Activated CD4-positive, alpha-beta T cell treated with anti-CD3 and anti-CD28 coated beads for 36 hours (primary cell): Measurements from ENCODE around the gene AMT. TPM values are rescaled to one million over a fixed set of nuclear protein-coding genes. Genes with fewer than 3 reads are reported as not detected.
A peak's percentile ranks its signal among the peaks of the same experiment; 100 is the strongest.
"Not testable (repeated sequence)": the region's sequence is repeated elsewhere in the genome, so short reads cannot be mapped to it uniquely, and the experiment has no call there.

Experiments
- ATAC-seq: fragments of 200-7000 bp; cut with Tn5 transposase; one replicate; pipeline ENCODE4 v1.10.0; 2021; ENCODE audit warnings: mild to moderate bottlenecking, moderate library complexity
- CTCF ChIA-PET: fragments of 350-600 bp; sonication (Branson Sonifier 250); formaldehyde crosslinking; loops from one replicate; lab custom pipeline; 2021; ENCODE audit warnings: antibody characterized with exemption; lab: Charles Lee
- POLR2A ChIA-PET: fragments of 350-600 bp; sonication (Branson Sonifier 250); formaldehyde crosslinking; loops from one replicate; lab custom pipeline; 2021; ENCODE audit warnings: antibody characterized with exemption, inconsistent platforms; lab: Charles Lee
- DNase-seq: peaks from one replicate; pipeline ENCODE4 v3.0.0-alpha.2; 2020
- H3K27ac Mint-ChIP-seq: one replicate; pipeline ENCODE4 v1.8.0; 2021; ENCODE audit warnings: mixed read lengths
- H3K27me3 Mint-ChIP-seq: one replicate; pipeline ENCODE4 v1.8.0; 2021; ENCODE audit warnings: mixed read lengths
- H3K36me3 Mint-ChIP-seq: one replicate; pipeline ENCODE4 v1.8.0; 2021; ENCODE audit warnings: low read depth, mixed read lengths
- H3K4me1 Mint-ChIP-seq: one replicate; pipeline ENCODE4 v1.8.0; 2021; ENCODE audit warnings: mixed read lengths
- H3K4me3 Mint-ChIP-seq: one replicate; pipeline ENCODE4 v1.8.0; 2021; ENCODE audit warnings: mild to moderate bottlenecking, moderate library complexity, mixed read lengths
- H3K9me3 Mint-ChIP-seq: one replicate; pipeline ENCODE4 v1.8.0; 2021; ENCODE audit warnings: low read depth, mixed read lengths
- intact Hi-C, 2 experiments: fragments of 100-400 bp; cut with DNase I in 1 of 2; cut with micrococcal nuclease in 1 of 2; formaldehyde crosslinking; loops; one replicate each; pipeline versions ENCODE4 v1.14.2 to v1.15.1; 2022 to 2024; cut with DNase I, micrococcal nuclease
- total RNA-seq, 2 experiments: library from RNA; stranded (reverse); gene quantifications; one replicate each; pipeline ENCODE4 v1.2.3, GENCODE V29; 2021

AMT gene
- total RNA-seq, 2 experiments from 2014 or later = 3.6 to 4.1 TPM

DNA sequence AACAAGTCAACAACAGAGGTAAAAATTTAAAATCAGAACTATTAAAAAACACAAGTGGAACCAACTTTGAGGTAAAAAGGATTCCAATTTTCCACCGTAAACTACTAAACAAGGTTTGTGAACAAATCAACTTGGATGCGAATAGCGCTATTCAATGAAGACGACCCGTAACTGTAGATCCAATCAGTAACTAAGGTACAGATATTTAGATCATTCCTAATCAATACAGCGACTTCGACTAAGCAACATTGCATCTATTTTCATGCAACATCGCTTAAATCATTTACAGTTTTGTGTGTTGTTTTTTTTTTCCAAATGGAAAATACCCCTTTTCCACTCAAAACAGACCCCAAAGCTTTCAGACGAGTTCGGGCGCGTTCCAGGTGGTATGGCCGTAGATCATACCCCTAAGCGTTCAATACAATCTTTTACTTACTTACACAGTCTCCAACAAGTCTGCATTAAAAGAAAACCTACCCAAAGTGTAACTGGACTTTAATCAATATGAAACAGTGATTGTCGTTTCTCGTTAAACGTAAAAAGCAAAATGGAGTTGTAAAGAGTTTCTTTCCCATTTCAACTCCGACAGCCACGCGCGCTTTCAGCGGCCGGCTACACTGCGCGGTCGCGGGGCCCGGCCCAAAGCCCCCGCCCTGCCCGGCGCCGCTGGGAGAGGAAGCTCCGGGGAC is 11.3 kb downstream of the AMT start:
- DNase-seq (no peak), ATAC-seq (no peak)
- peaks cover 43% of the 10 kb centered on the region for H3K36me3 Mint-ChIP-seq
- H3K27ac Mint-ChIP-seq = peak overlapping the region; percentile 96
- H3K4me1 Mint-ChIP-seq = peaks cover 62% of the 10 kb centered on the region
- intact Hi-C loops = loop anchor here (5.0 kb wide), 4 partner anchors 54 to 881 kb away; partner anchors contain the start of genes ARIH2 (in 1 of the 2), GPX1 (in 1 of the 2), IFRD2 (in 1 of the 2) and WDR6 (in 1 of the 2)
- no peaks in the 10 kb centered on the region for H3K27me3 Mint-ChIP-seq
- H3K4me3 Mint-ChIP-seq = peak overlapping the region; percentile 97
- CTCF ChIA-PET = interaction anchor here (1.3 kb wide), 1 partner anchor 71 kb away, joined by 7 read pairs; the partner anchor contains the start of gene USP4
- no peaks in the 10 kb centered on the region for H3K9me3 Mint-ChIP-seq
- POLR2A ChIA-PET = interaction anchor here (2.8 to 3.3 kb wide), 2 partner anchors 71 to 317 kb away, joined by 17 to 19 read pairs; partner anchors contain the start of genes QRICH1 and USP4

DNA sequence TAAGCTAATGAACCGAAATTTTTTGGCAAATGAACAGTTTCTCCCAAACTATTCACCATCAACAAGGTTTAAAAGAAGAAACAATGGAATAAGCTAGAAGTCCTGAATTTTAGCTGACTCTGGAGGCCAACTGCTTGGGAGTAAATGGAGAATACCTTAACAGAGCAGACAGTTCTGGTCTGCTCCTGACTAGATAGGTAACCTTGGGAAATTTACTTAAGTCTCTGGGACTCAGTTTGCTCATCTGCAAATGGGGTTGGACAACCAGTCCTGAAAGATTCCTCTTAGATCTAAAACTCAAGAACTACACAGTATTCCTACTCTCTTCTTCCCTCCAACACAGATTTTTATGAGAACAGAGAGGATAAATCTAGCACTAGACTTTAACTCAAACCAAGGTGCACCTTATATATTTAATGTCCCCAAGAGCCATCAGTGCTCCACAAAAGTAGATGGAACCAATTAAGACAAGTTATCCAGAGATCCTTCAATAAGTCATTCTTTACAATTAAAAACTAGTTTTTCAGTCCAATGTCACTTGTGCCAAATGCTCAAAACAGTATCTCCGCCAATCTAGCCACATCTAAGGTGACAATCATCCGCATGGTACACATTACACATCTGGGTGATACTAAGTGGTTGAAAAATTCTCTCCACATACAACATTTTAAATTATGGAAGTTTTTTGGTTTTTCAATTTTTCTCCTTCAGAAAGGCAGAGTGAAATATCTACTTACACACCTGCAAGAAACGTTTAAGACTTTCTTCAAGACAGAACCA is 12.0 kb downstream of the AMT start:
- Mint-ChIP-seq H3K27ac (peak overlapping the region; percentile 96), H3K36me3 (peaks cover 44% of the 10 kb centered on the region), H3K4me1 (peaks cover 63% of the 10 kb centered on the region), H3K27me3 (no peaks in the 10 kb centered on the region), H3K4me3 (peak overlapping the region; percentile 97), H3K9me3 (no peaks in the 10 kb centered on the region)
- DNase-seq (no peak), ATAC-seq (no peak)
- POLR2A ChIA-PET = interaction anchor here (2.8 kb wide), 1 partner anchor 70 kb away, joined by 17 read pairs; the partner anchor contains the start of gene USP4
- CTCF ChIA-PET = interaction anchor here (0.6 to 2.7 kb wide), 3 partner anchors 39 to 849 kb away, joined by 3 to 12 read pairs (median 4); partner anchors contain the start of gene USP4
- intact Hi-C loops = loop anchor here (5.0 kb wide), 4 partner anchors 53 to 882 kb away; partner anchors contain the start of genes ARIH2 (in 1 of the 2), GPX1 (in 1 of the 2), IFRD2 (in 1 of the 2) and WDR6 (in 1 of the 2)

DNA sequence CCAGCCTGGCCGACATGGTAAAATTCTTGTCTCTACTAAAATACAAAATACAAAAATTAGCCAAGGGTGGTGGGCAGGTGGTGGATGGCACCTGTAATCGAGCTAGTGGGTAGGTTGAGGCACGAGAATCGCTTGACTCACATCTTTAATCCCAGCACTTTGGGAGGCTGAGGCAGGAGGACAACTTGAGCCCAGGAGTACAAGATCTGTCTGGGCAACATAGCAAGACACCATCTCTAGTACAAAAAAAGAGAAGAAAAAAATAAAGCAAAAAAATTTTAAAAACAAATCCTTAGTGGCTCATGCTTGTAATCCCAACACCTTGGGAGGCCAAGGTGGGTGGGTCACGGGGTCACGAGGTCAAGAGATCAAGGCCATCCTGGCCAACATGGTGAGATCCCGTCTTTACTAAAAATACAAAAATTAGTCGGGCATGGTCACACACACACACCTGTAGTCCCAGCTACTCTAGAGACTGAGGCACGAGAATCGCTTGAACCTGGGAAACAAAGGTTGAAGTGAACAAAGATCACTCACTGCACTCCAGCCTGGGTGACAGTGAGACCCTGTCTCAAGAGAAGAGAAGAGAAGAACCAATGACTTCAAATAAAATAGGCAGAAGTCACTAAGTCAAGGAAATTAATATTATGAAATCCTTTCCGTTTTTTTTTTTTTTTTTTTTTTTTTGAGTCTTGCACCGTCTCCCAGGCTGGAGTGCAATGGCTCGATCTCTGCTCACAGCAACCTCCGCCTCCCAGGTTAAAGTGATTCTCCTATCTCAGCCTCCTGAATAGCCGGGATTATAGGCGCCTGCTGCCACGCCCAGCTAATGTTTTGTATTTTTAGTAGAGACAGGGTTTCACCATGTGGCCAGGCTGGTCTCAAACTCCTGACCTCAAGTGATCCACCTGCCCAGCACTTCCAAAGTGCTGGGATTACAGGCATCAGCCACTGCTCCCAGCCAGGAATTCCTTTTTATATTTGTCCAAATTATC is 15.4 kb downstream of the AMT start:
- H3K4me3 Mint-ChIP-seq = no peak overlapping the region

DNA sequence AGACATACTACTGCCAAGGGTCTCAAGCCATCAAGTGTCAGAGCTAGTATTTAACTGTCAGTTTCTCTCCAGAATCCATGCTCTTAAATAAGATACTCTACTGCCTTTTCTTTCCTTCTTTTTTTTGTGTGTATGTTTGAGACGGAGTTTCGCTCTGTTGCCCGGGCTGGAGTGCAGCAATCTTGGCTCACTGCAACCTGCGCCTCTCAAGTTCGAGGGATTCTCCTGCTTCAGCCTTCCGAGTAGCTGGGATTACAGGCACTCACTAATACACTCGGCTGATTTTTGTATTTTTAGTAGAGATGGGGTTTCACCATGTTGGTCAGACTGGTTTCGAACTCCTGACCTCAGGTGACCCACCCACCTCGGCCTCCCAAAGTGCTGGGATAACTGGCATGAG is 16.7 kb downstream of the AMT start:
- peak overlapping the region; percentile 70 for H3K27ac Mint-ChIP-seq
- peaks cover 46% of the 10 kb centered on the region for H3K36me3 Mint-ChIP-seq
- H3K4me3 Mint-ChIP-seq, H3K27me3 Mint-ChIP-seq, ATAC-seq, intact Hi-C loops, H3K9me3 Mint-ChIP-seq, DNase-seq: not testable (repeated sequence)
- CTCF ChIA-PET = interaction anchor here (0.8 to 1.6 kb wide), 3 partner anchors 19 to 65 kb away, joined by 3 to 5 read pairs (median 4); partner anchors contain the start of gene USP4
- POLR2A ChIA-PET = interaction anchor here (0.6 to 0.8 kb wide), 3 partner anchors 8 to 104 kb away, joined by 3 to 6 read pairs (median 3); no protein-coding TSS in a partner anchor
- H3K4me1 Mint-ChIP-seq = peaks cover 60% of the 10 kb centered on the region

More for the DNA sequence above, 15.4 kb downstream of the AMT start:
- Mint-ChIP-seq H3K36me3 (peaks cover 42% of the 10 kb centered on the region), H3K9me3 (no peaks in the 10 kb centered on the region), H3K27ac (peak overlapping the region; percentile 30), H3K27me3 (no peaks in the 10 kb centered on the region), H3K4me1 (peaks cover 50% of the 10 kb centered on the region)
- intact Hi-C loops = no loop called here
- ATAC-seq (no peak), DNase-seq (no peak)
- ChIA-PET CTCF (interaction anchor here (0.8 to 1.6 kb wide), 5 partner anchors 10 to 67 kb away, joined by 3 to 5 read pairs (median 4); partner anchors contain the start of gene USP4), POLR2A (interaction anchor here (0.6 kb wide), 1 partner anchor 9 kb away, joined by 8 read pairs; no protein-coding TSS in a partner anchor)

DNA sequence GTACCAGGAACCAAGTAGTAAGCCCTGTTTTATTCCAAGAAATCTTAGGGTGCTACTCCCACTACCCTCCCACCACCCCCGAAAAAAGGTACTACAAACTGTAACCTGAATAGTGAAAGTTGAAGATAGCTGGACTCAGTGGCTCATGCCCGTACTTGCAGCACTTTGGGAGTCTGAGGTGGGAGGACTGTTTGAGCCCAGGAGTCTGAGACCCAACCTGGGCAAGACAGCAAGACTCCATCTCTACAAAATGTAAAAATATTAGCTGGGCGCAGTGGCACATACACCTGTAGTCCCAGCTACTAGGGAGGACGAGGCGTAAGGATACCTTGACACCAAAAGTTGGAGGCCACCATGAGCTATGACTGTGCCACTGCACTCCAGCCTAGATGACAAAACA is 18.4 kb downstream of the AMT start:
- Mint-ChIP-seq H3K4me3 (no peak overlapping the region), H3K4me1 (peaks cover 63% of the 10 kb centered on the region), H3K27ac (no peak overlapping the region), H3K9me3 (no peaks in the 10 kb centered on the region), H3K27me3 (no peaks in the 10 kb centered on the region), H3K36me3 (peaks cover 43% of the 10 kb centered on the region)
- no peak for DNase-seq
- ChIA-PET CTCF (interaction anchor here (0.6 kb wide), 1 partner anchor 618 kb away, joined by 3 read pairs; no protein-coding TSS in a partner anchor), POLR2A (interaction anchor here (0.6 to 1.1 kb wide), 3 partner anchors 8 to 45 kb away, joined by 3 to 6 read pairs (median 4); partner anchors contain the start of genes RHOA and TCTA)
- ATAC-seq = no peak
- intact Hi-C loops = no loop called here

DNA sequence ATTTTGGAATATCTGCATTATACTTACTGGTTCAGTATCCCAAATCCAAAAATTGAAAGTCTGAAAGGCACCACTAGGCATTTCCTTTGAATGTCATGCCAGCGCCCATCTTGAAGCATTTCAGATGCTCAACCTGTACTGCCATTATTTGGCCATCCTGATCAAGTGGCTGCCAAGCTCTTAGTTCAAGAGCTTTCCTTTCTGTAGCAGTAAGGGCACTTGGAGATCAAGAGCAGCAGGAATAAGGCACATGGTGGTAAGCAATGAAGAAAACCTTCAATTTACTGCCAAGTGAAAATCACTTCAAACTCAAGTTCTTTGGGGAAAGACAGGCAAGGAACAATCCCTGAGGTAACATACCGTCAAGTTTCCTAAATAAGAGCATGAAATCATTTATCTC is 20.5 kb downstream of the AMT start:
- CTCF ChIA-PET = no interaction called here
- Mint-ChIP-seq H3K27me3 (no peaks in the 10 kb centered on the region), H3K27ac (peak overlapping the region; percentile 25), H3K36me3 (peaks cover 37% of the 10 kb centered on the region), H3K9me3 (no peaks in the 10 kb centered on the region), H3K4me1 (peaks cover 58% of the 10 kb centered on the region), H3K4me3 (no peak overlapping the region)
- no peak for ATAC-seq
- intact Hi-C loops = no loop called here
- no peak for DNase-seq
- POLR2A ChIA-PET = interaction anchor here (1.2 kb wide), 1 partner anchor 10 kb away, joined by 7 read pairs; the partner anchor contains the start of gene RHOA

DNA sequence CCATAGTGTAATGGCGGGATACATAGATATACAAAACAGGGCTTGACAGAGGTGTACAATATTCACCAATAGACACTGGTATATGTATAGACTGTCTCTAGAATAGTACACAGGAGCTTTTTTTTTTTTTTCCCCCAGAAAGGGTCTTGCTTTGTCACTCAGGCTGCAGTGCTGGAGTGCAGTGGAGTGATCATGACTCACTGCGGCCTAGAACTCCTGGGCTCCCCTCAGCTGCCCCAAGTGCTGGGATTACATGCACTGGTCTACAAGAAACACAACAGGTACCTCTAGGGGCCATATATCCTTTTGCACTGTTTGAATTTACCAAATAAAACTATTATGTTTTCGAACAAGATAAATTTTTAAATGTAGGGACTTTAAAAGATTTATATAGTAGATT is 22.8 kb downstream of the AMT start:
- Mint-ChIP-seq H3K9me3 (no peaks in the 10 kb centered on the region), H3K4me3 (no peak overlapping the region), H3K27me3 (no peaks in the 10 kb centered on the region), H3K4me1 (peaks cover 58% of the 10 kb centered on the region), H3K36me3 (peaks cover 46% of the 10 kb centered on the region), H3K27ac (no peak overlapping the region)
- ATAC-seq (peak; percentile 37), DNase-seq (no peak)
- intact Hi-C loops = no loop called here
- ChIA-PET POLR2A (interaction anchor here (0.8 to 1.0 kb wide), 2 partner anchors 22 to 71 kb away, joined by 3 to 9 read pairs; partner anchors contain the start of gene DAG1), CTCF (interaction anchor here (0.8 kb wide), 1 partner anchor 50 kb away, joined by 3 read pairs; no protein-coding TSS in a partner anchor)

DNA sequence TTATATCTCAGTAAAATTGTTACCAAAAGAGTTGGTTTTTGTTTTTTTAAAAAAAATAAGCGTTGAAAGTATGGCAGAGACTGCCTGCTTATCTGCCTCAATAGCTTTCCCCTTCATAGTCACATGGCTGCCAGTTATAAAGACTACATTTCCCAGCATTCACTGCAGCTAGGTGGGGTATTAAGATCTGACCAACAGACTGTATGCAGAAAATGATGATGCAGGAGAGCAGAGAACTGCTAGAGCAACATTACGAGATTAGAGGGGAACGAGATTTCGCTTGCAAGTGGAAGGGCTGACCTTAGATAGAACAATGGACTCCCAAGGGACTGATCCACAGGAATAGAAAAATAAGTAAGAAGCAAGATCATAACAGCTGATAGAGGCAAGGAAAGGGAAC is 24.8 kb downstream of the AMT start:
- ChIA-PET POLR2A (interaction anchor here (0.7 kb wide), 1 partner anchor 9 kb away, joined by 3 read pairs; no protein-coding TSS in a partner anchor), CTCF (no interaction called here)
- Mint-ChIP-seq H3K4me1 (peaks cover 64% of the 10 kb centered on the region), H3K4me3 (no peak overlapping the region), H3K9me3 (no peaks in the 10 kb centered on the region), H3K27ac (no peak overlapping the region), H3K27me3 (no peaks in the 10 kb centered on the region), H3K36me3 (peaks cover 47% of the 10 kb centered on the region)
- DNase-seq (no peak), ATAC-seq (peak; percentile 61)
- intact Hi-C loops = no loop called here

DNA sequence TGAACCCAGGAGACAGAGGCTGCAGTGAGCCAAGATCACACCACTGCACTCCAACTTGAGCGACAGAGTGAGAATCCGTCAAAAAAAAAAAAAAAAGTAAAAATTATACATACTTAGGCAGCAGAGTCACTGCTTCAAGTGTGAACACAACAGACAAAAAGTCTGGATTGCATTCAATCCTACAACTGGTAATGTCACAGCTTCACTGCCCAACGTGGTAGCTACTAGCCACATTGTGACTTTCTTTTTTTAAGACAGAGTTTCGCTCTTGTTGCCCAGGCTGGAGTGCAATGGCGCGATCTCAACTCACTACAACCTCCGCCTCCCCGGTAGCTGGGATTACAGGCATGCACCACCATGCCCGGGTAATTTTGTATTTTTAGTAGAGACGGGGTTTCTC is 31.0 kb downstream of the AMT start:
- POLR2A ChIA-PET = interaction anchor here (0.6 to 0.7 kb wide), 3 partner anchors 46 to 1848 kb away, joined by 3 to 14 read pairs (median 3); no protein-coding TSS in a partner anchor
- H3K9me3 Mint-ChIP-seq, H3K27me3 Mint-ChIP-seq, H3K4me3 Mint-ChIP-seq, intact Hi-C loops, DNase-seq, ATAC-seq, H3K27ac Mint-ChIP-seq: not testable (repeated sequence)
- H3K4me1 Mint-ChIP-seq = peaks cover 51% of the 10 kb centered on the region
- CTCF ChIA-PET = interaction anchor here (0.6 to 1.1 kb wide), 3 partner anchors 28 to 70 kb away, joined by 3 read pairs; no protein-coding TSS in a partner anchor
- peaks cover 34% of the 10 kb centered on the region for H3K36me3 Mint-ChIP-seq

DNA sequence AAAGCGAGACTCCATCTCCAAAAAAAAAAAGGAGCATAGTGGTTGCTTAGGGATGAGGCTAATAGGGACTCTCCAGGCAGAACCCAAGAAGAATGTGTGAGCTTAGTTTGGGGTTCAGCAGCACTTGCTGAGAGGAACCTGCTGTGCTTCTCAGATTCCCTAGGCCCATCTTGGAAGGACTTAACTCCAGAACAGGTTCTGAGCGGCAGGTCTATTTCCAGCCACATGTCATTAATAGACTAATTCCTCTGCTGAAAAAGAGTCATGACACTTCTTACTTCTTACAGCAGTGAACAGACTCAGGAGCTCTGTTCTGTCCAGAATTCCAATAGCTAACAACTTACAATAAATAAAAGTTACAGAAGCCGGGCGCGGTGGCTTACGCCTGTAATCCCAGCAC is 33.0 kb downstream of the AMT start:
- peaks cover 19% of the 10 kb centered on the region for H3K36me3 Mint-ChIP-seq
- DNase-seq = no peak
- peaks cover 47% of the 10 kb centered on the region for H3K4me1 Mint-ChIP-seq
- H3K27me3 Mint-ChIP-seq = no peaks in the 10 kb centered on the region
- no peaks in the 10 kb centered on the region for H3K9me3 Mint-ChIP-seq
- H3K4me3 Mint-ChIP-seq = no peak overlapping the region
- no peak for ATAC-seq
- POLR2A ChIA-PET = interaction anchor here (0.6 kb wide), 1 partner anchor 155 kb away, joined by 6 read pairs; no protein-coding TSS in a partner anchor
- intact Hi-C loops = no loop called here
- H3K27ac Mint-ChIP-seq = no peak overlapping the region
- CTCF ChIA-PET = interaction anchor here (1.9 kb wide), 1 partner anchor 16 kb away, joined by 6 read pairs; no protein-coding TSS in a partner anchor
